Measurements from ENCODE around the gene SYK. TPM values are rescaled to one million over a fixed set of nuclear protein-coding genes. Genes with fewer than 3 reads are reported as not detected.

SYK gene
- polyA plus RNA-seq, 1 of the 3 experiments (the other 2 are of a cell fraction): not detected

GRCh38 chr9:90945336-90945735 lies 143.7 kb downstream of the SYK start:
- H3K9me3 ChIP-seq: no peaks in the 10 kb centered on the region
- POLR2A ChIA-PET: no interaction called here
- no peak overlapping the region for H3K9ac ChIP-seq
- H3K9me2 ChIP-seq: no peaks in the 10 kb centered on the region
- no peaks in the 10 kb centered on the region; a peak in 1 of 4 replicates for H3K4me1 ChIP-seq (ENCODE audit: control insufficient read depth in 1 of 2, insufficient read depth in 2 of 2, low read depth in 1 of 2, low read length in 1 of 2)
- H3F3A ChIP-seq (replicated peaks; ENCODE audit: insufficient read depth): no peaks in the 10 kb centered on the region
- TF ChIP-seq TAF1 (IDR thresholded peaks at IDR 0.05; ENCODE audit: borderline replicate concordance, low read depth, low read length) (no peak), RCOR1 (IDR thresholded peaks at IDR 0.05; ENCODE audit: low read length) (no peak), ZBTB33 (IDR thresholded peaks at IDR 0.05; ENCODE audit: borderline replicate concordance, low read depth) (no peak), MXI1 (IDR thresholded peaks at IDR 0.05; ENCODE audit: low read depth, low read length) (no peak), GATA2 (CRISPR knock-in tag; IDR thresholded peaks at IDR 0.05) (no peak), EP300 (IDR thresholded peaks at IDR 0.05; ENCODE audit: borderline replicate concordance in 1 of 2, low read depth in 1 of 2, low read length in 1 of 2) (no peak), JUND (IDR thresholded peaks at IDR 0.05) (no peak), MEF2A (IDR thresholded peaks at IDR 0.05; ENCODE audit: borderline replicate concordance, low read depth) (no peak), NRF1 (IDR thresholded peaks at IDR 0.05; ENCODE audit: low read depth, low read length) (no peak), MAX (IDR thresholded peaks at IDR 0.05; ENCODE audit: low read depth) (no peak), EZH2phosphoT487 (IDR thresholded peaks at IDR 0.05; ENCODE audit: borderline replicate concordance, low read depth) (no peak), REST (IDR thresholded peaks at IDR 0.05; ENCODE audit: low read depth, low read length) (no peak), USF2 (IDR thresholded peaks at IDR 0.05; ENCODE audit: borderline replicate concordance, low read depth, low read length) (no peak), POLR2AphosphoS5 (IDR thresholded peaks at IDR 0.05; ENCODE audit: low read depth, low read length) (no peak), TCF12 (IDR thresholded peaks at IDR 0.05) (no peak), IRF3 (IDR thresholded peaks at IDR 0.05; ENCODE audit: low read depth, low read length) (no peak), FOXJ3 (CRISPR knock-in tag; IDR thresholded peaks at IDR 0.05) (no peak), NFIC (IDR thresholded peaks at IDR 0.05; ENCODE audit: borderline replicate concordance) (no peak), PBX3 (IDR thresholded peaks at IDR 0.05) (no peak)
- no peaks in the 10 kb centered on the region for H3K79me2 ChIP-seq (ENCODE audit: insufficient read depth)
- CTCF ChIA-PET: interaction anchor here (2.0 kb wide), 1 partner anchor 19 kb away, joined by 5 read pairs; no protein-coding TSS in a partner anchor
- no peak for DNase-seq
- 29% methylated on average over 2 of the region's 2 CpGs for WGBS (ENCODE audit: low lambda C conversion rate)
- no peak overlapping the region for H3K27ac ChIP-seq (ENCODE audit: low read depth in 2 of 2, low read length in 1 of 2)
- no peak overlapping the region for H3K4me3 ChIP-seq (ENCODE audit: low read depth in 2 of 2, low read length in 1 of 2)
- no peaks in the 10 kb centered on the region for H4K20me1 ChIP-seq (ENCODE audit: insufficient read depth)
- H3K27me3 ChIP-seq (ENCODE audit: insufficient read depth): peaks cover 7% of the 10 kb centered on the region; the same call in 1 of the 2 replicates
- H3K4me2 ChIP-seq: no peak overlapping the region
- no peaks in the 10 kb centered on the region for H3K36me3 ChIP-seq (replicated peaks in 1 of 2; ENCODE audit: control insufficient read depth in 1 of 2, insufficient read depth in 2 of 2, low read length in 1 of 2)
- no peak overlapping the region for H2AFZ ChIP-seq (ENCODE audit: low read depth)
